GM23338 (cell line): ENCODE data around the gene CERS1.

Experiments used
- CREB1 ChIP-seq: fragments of 250-450 bp; sonication (Bioruptor Pico); IDR thresholded peaks from 2 replicates; pipeline ENCODE4 v1.5.0; 2020; ENCODE audit warnings: low read depth, mild to moderate bottlenecking, moderate library complexity
- EZH2 ChIP-seq: fragments of 200-600 bp; sonication (generic); IDR thresholded peaks from one replicate; pipeline ENCODE4 v1.8.0; 2017; ENCODE audit warnings: antibody characterized with exemption, mild to moderate bottlenecking, low read depth; ENCODE audit not compliant: unreplicated experiment
- EZH2phosphoT487 ChIP-seq: fragments of 200-600 bp; sonication (generic); IDR thresholded peaks from one replicate; pipeline ENCODE4 v1.8.1; 2018; ENCODE audit warnings: antibody characterized with exemption; ENCODE audit not compliant: unreplicated experiment
- POLR2AphosphoS5 ChIP-seq: IDR thresholded peaks from 2 replicates; pipeline ENCODE4 v1.6.1; 2016; ENCODE audit warnings: antibody characterized with exemption, low read depth
- TF ChIP-seq, protein P1 (sequence below), 2 experiments: fragments of 200-600 bp in 1 of 2; sonication (generic) in 1 of 2; conservative IDR thresholded peaks; 2 replicates each; pipeline versions ENCODE4 v1.5.1 to v1.6.1; 2016 to 2017; ENCODE audit warnings: antibody characterized with exemption in 2 of 2, low read depth in 2 of 2, mild to moderate bottlenecking in 2 of 2, moderate library complexity in 1 of 2
- TF ChIP-seq, protein P2 (sequence below): IDR thresholded peaks from one replicate; pipeline ENCODE4 v1.6.1; 2018; ENCODE audit warnings: antibody characterized with exemption; ENCODE audit not compliant: unreplicated experiment
- TF ChIP-seq, protein P3 (sequence below): IDR thresholded peaks from 2 replicates; pipeline ENCODE4 v1.6.1; 2016; ENCODE audit warnings: antibody characterized with exemption

DNA sequence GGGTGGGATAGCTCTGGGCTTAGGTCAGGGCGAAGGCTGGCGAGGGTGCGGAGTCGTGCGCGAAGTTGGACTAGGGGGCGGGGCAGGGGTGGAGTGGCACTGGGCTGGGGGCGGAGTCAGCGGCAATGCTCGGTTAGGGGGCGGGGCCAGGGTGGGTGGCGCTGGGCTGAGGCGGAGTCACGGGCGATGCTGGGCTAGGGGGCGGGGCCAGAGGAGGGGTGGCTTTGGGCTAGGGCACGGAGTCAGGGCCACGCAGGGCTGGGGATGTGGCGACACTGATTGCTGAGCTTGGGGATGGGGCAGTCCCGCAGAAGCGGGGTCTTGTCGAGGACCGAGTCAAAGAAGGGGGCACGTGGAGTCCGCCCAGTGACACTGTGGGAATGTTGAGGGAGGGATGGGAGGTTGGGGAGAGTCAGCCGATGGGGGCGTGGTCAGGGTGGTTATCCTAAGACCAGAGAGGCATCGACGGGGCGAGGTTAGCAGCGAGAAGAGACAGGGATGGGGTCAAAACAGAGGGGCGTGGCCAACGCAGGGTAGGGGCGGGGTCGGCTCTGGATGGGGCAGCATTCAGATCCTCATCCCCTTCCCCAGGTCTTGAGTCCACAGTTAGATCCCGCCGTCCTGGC, 36.4 kb upstream of the CERS1 start:
- TF ChIP-seq, protein P1, sequence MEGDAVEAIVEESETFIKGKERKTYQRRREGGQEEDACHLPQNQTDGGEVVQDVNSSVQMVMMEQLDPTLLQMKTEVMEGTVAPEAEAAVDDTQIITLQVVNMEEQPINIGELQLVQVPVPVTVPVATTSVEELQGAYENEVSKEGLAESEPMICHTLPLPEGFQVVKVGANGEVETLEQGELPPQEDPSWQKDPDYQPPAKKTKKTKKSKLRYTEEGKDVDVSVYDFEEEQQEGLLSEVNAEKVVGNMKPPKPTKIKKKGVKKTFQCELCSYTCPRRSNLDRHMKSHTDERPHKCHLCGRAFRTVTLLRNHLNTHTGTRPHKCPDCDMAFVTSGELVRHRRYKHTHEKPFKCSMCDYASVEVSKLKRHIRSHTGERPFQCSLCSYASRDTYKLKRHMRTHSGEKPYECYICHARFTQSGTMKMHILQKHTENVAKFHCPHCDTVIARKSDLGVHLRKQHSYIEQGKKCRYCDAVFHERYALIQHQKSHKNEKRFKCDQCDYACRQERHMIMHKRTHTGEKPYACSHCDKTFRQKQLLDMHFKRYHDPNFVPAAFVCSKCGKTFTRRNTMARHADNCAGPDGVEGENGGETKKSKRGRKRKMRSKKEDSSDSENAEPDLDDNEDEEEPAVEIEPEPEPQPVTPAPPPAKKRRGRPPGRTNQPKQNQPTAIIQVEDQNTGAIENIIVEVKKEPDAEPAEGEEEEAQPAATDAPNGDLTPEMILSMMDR (conservative IDR thresholded peaks at IDR 0.05; ENCODE audit: low read depth in 2 of 2) = no peak
- TF ChIP-seq EZH2phosphoT487 (no peak), EZH2 (no peak), POLR2AphosphoS5 (no peak; the same call in 1 of the 2 replicates), CREB1 (CRISPR knock-in tag) (no peak)
- TF ChIP-seq, protein P2, sequence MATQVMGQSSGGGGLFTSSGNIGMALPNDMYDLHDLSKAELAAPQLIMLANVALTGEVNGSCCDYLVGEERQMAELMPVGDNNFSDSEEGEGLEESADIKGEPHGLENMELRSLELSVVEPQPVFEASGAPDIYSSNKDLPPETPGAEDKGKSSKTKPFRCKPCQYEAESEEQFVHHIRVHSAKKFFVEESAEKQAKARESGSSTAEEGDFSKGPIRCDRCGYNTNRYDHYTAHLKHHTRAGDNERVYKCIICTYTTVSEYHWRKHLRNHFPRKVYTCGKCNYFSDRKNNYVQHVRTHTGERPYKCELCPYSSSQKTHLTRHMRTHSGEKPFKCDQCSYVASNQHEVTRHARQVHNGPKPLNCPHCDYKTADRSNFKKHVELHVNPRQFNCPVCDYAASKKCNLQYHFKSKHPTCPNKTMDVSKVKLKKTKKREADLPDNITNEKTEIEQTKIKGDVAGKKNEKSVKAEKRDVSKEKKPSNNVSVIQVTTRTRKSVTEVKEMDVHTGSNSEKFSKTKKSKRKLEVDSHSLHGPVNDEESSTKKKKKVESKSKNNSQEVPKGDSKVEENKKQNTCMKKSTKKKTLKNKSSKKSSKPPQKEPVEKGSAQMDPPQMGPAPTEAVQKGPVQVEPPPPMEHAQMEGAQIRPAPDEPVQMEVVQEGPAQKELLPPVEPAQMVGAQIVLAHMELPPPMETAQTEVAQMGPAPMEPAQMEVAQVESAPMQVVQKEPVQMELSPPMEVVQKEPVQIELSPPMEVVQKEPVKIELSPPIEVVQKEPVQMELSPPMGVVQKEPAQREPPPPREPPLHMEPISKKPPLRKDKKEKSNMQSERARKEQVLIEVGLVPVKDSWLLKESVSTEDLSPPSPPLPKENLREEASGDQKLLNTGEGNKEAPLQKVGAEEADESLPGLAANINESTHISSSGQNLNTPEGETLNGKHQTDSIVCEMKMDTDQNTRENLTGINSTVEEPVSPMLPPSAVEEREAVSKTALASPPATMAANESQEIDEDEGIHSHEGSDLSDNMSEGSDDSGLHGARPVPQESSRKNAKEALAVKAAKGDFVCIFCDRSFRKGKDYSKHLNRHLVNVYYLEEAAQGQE = no peak
- TF ChIP-seq, protein P3, sequence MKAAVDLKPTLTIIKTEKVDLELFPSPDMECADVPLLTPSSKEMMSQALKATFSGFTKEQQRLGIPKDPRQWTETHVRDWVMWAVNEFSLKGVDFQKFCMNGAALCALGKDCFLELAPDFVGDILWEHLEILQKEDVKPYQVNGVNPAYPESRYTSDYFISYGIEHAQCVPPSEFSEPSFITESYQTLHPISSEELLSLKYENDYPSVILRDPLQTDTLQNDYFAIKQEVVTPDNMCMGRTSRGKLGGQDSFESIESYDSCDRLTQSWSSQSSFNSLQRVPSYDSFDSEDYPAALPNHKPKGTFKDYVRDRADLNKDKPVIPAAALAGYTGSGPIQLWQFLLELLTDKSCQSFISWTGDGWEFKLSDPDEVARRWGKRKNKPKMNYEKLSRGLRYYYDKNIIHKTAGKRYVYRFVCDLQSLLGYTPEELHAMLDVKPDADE = no peak
